ENCODE data around the gene CNTN5.

DNA sequence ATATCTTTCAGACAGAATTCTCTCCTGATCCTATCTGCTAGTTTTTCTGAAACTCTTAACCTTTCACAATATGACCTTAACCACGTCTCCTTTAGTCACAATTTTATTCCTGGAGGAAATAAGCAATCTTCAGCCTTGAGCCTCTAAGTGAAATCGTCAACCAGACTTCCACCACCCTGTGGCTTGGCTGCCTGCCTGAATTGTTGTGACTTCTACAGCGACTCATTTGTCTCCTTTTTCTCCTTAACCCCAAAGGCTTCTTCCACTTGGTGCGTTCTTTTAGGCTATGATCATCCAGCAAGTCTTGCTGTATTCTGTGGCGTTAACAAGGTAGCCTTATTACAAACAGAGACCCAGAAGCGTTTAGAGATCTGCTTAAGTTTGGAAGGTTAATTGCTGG is 1131.2 kb downstream of the CNTN5 start:
- TF ChIP-seq, protein P1, sequence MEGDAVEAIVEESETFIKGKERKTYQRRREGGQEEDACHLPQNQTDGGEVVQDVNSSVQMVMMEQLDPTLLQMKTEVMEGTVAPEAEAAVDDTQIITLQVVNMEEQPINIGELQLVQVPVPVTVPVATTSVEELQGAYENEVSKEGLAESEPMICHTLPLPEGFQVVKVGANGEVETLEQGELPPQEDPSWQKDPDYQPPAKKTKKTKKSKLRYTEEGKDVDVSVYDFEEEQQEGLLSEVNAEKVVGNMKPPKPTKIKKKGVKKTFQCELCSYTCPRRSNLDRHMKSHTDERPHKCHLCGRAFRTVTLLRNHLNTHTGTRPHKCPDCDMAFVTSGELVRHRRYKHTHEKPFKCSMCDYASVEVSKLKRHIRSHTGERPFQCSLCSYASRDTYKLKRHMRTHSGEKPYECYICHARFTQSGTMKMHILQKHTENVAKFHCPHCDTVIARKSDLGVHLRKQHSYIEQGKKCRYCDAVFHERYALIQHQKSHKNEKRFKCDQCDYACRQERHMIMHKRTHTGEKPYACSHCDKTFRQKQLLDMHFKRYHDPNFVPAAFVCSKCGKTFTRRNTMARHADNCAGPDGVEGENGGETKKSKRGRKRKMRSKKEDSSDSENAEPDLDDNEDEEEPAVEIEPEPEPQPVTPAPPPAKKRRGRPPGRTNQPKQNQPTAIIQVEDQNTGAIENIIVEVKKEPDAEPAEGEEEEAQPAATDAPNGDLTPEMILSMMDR (IDR thresholded peaks at IDR 0.05) = no peak
- no peak for TF ChIP-seq POLR2AphosphoS5 (IDR thresholded peaks at IDR 0.05)
- TF ChIP-seq EP300 (IDR thresholded peaks at IDR 0.05) = no peak

Measured in upper lobe of left lung (tissue), 4 donors.